Brain pericyte (primary cell): Measurements from ENCODE around the gene THBS3.
A peak's percentile ranks its signal among the peaks of the same experiment; 100 is the strongest.
"Not testable (repeated sequence)": the region's sequence is repeated elsewhere in the genome, so short reads cannot be mapped to it uniquely, and the experiment has no call there.

Source experiments
- DNase-seq: peaks from one replicate; pipeline ENCODE4 v3.0.0-alpha.2; 2012; ENCODE audit warnings: low read depth, low spot score

Gene THBS3

GRCh38 chr1:155208541-155209311, 1.0 kb upstream of the THBS3 start, which contains the start of gene MTX1:
Gene MTX1 (plus strand): TSS chr1:155208695. CDS start chr1:155208805, 110 bp downstream.
- no peak for DNase-seq

DNA sequence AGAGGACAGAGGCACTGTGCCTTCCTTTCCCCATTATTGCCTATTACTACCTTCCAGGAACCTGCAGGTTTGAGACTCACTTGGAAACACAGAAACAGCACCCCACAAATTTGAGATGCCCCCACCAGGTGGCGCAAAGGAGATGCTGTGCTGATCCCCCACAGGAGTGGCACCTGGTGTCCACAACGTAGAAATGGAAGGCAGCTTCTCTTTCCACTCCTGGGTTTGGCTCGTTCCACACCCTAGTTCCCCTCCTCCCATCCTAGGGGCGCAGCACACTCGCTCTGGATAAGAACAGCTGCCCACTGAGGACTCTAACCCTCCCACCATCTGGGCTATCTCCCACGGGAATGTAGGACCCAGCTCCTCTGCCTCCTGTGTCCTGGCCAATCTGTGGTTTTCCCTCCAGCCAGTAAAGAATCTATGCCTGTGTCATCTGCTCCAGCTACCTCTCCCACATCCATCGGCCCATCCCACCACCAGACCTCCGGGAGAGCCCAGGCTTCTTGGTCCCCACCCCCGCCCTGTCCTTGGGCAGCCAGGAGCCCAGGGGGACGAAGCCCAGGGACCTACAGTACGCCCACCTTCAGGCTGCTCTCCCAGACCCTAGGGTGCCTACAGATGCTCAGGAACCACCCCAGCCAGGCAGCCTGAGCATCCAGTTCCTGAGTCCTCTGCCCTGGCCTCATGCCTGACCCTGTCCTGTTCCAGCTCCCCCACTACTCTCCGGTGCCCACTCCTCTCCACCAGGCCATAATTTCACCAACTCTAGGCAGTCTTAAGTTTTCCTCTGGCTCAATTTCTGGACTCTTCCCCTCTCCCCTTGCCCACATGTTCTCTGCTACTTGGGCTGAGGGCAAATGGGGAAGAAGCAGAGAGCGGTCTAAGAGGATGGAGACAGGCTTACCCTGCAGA, 549 bp downstream of the THBS3 start:
- no peak for DNase-seq

- no peak for DNase-seq
Observed at GRCh38 chr1:155205969-155206593, 1.6 kb downstream of the THBS3 start.

DNA sequence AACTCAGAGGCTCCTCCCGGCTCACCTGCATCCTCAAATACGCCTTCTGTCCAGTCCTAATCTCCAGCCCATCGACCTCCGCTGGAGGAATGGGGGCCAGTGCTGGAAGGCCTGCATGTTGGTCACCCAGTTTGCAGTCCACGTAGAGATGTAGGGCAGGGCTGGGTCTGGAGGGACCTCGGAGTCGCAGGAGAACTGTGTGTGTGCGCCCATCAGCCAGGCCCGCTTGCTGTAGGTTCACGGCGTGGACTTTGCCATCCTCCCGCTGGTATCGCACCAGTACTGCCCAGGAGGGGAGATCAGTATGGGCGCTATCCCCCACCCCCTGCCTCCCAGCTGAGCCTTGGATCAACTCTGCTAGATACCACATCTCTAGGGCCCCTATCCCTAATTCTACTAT, 2.7 kb downstream of the THBS3 start:
- no peak for DNase-seq

DNA sequence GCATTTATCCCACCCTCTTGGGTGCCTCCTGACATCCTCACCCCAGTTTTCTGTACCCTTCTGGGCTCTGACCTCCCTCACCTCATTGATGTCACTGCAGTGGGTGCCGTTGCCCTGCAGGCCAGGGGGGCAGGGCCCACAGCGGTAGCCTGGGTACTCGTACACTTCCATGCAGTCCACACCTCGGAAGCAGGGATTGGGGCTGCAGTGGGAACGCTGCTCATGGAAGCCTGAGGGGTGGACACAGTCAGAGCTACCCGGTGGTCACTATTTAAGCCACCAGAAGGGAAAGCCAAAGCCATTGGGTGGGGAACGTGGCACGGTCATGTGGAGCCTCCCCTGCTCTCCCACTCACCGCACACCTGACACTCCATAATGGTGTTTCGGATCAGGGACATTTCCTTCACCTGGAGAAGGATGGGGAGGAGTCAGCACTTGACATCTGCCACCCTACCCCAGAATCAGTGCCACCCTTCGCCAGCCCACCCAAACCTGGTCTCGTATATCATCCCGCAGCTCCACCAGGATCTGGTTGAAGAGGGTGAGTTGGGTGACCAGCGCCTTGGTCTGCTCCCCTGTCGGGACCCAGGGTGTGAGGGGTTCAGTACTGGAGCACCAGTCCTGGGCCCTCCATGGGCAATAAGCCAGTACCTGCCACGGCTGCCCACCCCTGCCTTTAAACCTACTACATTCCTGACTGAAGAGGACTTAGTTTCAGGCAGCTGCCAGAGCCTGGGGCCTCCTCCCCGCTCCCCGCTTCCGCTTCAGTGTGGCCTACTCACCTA, 4.8 kb downstream of the THBS3 start:
- no peak for DNase-seq

GRCh38 chr1:155202198-155202597, 5.5 kb downstream of the THBS3 start:
- DNase-seq: no peak

DNA sequence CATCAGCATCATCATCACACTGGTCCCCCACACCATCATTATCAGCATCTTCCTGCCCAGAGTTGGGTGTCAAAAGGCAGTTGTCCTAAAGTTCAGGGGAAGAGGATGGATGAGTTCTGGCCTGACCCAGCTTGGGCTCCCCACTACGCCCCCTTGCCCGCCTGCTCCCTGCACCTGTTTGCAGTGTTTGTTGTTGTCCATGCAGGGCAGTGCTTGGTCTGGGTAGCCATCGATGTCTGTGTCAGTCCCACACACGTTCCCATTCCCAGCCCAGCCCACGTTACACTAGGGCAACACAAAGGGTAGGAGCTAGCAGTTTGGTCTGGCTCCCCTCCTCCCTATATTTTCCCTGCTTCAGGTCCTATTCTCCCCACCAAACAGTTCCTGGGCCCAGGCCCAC, 6.8 kb downstream of the THBS3 start:
- DNase-seq: no peak

- no peak for DNase-seq
Observed at GRCh38 chr1:155199792-155200191, 7.9 kb downstream of the THBS3 start.

GRCh38 chr1:155198547-155198906, 9.2 kb downstream of the THBS3 start:
- no peak for DNase-seq

- no peak for DNase-seq
Observed at GRCh38 chr1:155197901-155198546, 9.7 kb downstream of the THBS3 start.

DNA sequence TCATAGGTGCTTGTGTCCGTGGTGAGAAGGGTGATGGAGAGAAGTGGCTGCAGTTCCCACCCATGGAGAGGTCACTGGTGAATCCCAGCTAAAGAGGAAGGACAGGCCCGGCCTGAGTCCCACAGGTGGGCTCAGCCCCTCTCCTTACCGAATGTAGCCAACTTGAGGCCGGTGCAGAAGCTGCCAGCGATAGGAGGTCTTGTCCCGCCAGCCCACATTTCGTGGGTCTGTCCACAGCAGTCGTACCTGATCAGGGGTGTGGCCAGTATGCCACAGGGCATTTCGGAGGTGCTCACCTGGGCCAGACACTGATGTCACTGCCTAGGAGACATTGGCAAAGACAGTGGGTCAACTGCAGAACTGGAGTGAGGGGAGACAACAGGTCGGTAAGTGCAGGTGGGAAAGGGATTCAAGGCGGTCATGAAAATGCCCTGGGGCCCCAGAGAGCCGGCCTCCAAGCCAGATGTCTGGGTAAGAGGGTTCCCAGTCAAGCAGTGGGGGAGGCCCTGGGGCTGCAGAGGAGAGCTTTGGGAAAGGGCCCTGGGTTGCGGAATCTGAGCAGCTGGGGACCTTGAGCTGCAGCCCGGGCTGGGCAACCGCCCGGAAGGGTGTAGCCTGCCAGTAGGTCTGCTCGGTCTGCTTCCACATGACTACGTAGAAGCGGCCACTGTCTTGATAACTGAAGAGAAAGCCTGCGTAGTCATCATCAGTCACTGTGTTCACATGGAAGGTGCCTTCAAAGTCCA, 10.6 kb downstream of the THBS3 start:
- DNase-seq: no peak

DNA sequence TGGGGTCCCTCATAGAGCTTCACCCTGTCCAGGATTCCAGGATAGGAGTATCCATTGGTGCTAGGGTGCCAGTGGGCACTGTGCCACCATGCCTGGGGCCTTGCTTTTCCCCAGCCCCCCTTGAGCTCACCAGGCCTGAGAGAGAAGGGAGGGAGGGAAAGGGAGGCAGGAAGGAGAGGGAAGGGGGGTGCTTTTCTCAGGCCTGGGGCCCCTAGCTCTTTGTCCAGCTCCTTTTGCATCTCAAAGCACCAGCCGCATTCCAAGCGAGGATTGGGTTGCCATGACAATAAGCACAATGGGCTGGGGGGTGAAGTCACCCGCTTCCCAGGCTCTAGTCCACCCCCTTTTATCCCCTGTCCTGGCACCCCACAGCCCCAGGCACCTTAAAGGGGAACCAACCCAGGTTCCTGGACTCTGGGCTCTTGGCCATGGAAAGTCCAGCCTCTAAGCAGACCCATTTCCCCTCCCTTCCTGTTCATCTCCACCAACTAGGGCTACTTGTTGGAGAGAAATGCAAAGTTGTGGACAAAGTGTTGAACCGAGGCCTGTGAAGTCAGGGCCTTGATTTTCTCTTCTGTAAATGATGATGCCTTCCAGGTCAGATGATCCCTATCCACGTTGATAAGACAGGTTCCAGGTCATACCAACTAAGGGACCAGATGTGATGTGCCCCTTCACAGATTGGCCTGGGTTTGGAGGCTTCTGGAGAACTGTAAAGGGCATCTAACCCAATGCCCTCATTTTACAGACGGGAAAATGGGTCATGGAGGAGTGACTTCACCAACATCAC, 11.4 kb downstream of the THBS3 start:
- no peak for DNase-seq

GRCh38 chr1:155195201-155196102, 12.2 kb downstream of the THBS3 start:
- no peak for DNase-seq

GRCh38 chr1:155193991-155194240, 13.8 kb downstream of the THBS3 start:
- DNase-seq: not testable (repeated sequence)

GRCh38 chr1:155193275-155193990, 14.3 kb downstream of the THBS3 start:
- DNase-seq: peak; percentile 71

DNA sequence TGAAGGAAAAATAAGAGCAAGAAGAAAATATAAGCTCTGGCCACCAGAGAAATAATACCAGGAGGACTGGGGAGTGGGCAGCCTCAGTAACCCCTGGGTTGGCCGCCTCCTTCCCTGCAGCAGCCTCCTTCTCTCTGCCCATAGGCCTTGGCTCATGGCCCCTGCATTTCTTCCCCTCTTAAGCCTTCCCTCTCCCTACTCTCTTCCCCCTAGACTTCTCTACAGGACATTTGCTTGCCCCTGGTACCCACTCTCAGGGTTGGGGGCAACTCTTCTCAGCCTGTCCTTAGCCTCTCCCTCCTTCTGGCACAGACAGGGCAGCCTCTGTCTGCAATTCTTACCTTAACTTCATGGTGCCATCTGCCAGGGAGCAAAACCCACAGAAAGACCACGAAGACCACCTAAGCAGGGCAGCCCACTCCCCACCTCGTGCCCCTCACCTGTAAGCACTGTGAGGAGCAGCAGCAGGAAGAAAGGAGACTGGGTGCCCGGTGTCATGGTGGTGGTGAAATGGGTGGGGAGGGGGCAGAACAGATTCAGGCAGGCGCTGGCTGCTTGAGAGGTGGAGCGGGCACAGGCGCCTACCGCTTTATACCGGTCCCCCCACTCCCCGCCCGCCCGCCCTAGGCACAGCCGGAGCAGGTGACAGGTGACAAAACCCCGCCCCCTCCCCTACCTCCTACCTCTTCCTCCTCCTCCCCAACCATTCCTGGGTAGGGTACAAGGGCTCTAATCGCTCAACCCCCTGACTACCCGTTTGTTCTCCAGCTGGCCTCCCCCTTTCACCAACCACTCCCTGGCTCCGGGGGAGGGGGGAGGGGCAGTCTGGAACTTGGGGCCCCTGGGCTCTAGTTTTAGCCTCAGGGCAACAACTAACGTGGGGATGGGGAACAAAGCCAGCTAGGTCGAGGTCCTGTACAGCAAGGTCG, 15.1 kb downstream of the THBS3 start:
- DNase-seq: no peak

GRCh38 chr1:155191904-155192303, 15.8 kb downstream of the THBS3 start:
- DNase-seq: no peak
